Measurements from ENCODE around the gene WDR64. TPM values are rescaled to one million over a fixed set of nuclear protein-coding genes. Genes with fewer than 3 reads are reported as not detected.

WDR64 gene
- total and polyA plus RNA-seq, 4 donors, result 0.02 to 0.70 (median 0.17) TPM

DNA sequence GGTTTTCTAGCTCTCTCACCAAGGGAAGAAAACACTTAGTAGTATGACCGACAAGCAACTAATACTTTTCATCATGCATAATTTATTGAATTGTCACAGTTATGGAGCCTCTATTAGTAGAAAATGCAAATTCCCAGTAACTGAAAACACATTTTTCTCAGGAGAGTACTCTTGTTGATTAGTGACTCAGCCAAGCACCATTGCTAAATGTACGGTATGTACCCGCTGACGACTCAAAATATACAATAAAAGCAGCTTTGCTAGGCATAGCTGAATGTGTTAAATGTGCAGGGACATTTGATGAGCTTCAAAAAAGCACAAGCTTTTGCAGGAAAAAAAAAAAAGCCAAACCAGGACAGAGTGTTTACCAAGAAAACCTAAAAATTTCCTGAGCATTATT is 63.9 kb downstream of the WDR64 start:
- Histone ChIP-seq H3K4me1 (ENCODE audit: control insufficient read depth in 4 of 4, insufficient read depth in 4 of 4, low read length in 3 of 4) (no peaks in the 10 kb centered on the region), H3K9me3 (ENCODE audit: control insufficient read depth in 4 of 4, low read length in 3 of 4) (no peaks in the 10 kb centered on the region), H3K27ac (ENCODE audit: low read depth in 1 of 2, low read length in 2 of 2) (no peak overlapping the region), H3K27me3 (ENCODE audit: control insufficient read depth in 4 of 4, insufficient read depth in 4 of 4, low read length in 3 of 4) (no peaks in the 10 kb centered on the region), H3K36me3 (ENCODE audit: control insufficient read depth in 4 of 4, insufficient read depth in 3 of 4, low read depth in 1 of 4, low read length in 3 of 4) (no peaks in the 10 kb centered on the region), H3K9ac (ENCODE audit: low read depth in 1 of 2, low read length in 2 of 2) (no peak overlapping the region), H3K4me3 (ENCODE audit: low read depth in 1 of 3, low read length in 3 of 3) (no peak overlapping the region)
- TF ChIP-seq RXRA (IDR thresholded peaks at IDR 0.05), result no peak
- TF ChIP-seq EGR1 (IDR thresholded peaks at IDR 0.05; ENCODE audit: low read depth in 2 of 2), result no peak
- TF ChIP-seq GABPA (IDR thresholded peaks at IDR 0.05 in 1 of 2, conservative IDR thresholded peaks at IDR 0.05 in 1 of 2), result no peak
- TF ChIP-seq, protein P1, sequence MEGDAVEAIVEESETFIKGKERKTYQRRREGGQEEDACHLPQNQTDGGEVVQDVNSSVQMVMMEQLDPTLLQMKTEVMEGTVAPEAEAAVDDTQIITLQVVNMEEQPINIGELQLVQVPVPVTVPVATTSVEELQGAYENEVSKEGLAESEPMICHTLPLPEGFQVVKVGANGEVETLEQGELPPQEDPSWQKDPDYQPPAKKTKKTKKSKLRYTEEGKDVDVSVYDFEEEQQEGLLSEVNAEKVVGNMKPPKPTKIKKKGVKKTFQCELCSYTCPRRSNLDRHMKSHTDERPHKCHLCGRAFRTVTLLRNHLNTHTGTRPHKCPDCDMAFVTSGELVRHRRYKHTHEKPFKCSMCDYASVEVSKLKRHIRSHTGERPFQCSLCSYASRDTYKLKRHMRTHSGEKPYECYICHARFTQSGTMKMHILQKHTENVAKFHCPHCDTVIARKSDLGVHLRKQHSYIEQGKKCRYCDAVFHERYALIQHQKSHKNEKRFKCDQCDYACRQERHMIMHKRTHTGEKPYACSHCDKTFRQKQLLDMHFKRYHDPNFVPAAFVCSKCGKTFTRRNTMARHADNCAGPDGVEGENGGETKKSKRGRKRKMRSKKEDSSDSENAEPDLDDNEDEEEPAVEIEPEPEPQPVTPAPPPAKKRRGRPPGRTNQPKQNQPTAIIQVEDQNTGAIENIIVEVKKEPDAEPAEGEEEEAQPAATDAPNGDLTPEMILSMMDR (IDR thresholded peaks at IDR 0.05; ENCODE audit: low read depth, low read length, missing input control), result no peak
- TF ChIP-seq, protein P2, sequence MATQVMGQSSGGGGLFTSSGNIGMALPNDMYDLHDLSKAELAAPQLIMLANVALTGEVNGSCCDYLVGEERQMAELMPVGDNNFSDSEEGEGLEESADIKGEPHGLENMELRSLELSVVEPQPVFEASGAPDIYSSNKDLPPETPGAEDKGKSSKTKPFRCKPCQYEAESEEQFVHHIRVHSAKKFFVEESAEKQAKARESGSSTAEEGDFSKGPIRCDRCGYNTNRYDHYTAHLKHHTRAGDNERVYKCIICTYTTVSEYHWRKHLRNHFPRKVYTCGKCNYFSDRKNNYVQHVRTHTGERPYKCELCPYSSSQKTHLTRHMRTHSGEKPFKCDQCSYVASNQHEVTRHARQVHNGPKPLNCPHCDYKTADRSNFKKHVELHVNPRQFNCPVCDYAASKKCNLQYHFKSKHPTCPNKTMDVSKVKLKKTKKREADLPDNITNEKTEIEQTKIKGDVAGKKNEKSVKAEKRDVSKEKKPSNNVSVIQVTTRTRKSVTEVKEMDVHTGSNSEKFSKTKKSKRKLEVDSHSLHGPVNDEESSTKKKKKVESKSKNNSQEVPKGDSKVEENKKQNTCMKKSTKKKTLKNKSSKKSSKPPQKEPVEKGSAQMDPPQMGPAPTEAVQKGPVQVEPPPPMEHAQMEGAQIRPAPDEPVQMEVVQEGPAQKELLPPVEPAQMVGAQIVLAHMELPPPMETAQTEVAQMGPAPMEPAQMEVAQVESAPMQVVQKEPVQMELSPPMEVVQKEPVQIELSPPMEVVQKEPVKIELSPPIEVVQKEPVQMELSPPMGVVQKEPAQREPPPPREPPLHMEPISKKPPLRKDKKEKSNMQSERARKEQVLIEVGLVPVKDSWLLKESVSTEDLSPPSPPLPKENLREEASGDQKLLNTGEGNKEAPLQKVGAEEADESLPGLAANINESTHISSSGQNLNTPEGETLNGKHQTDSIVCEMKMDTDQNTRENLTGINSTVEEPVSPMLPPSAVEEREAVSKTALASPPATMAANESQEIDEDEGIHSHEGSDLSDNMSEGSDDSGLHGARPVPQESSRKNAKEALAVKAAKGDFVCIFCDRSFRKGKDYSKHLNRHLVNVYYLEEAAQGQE (IDR thresholded peaks at IDR 0.05), result no peak
- no peak for TF ChIP-seq HNF4G (IDR thresholded peaks at IDR 0.05)
- TF ChIP-seq, protein P3, sequence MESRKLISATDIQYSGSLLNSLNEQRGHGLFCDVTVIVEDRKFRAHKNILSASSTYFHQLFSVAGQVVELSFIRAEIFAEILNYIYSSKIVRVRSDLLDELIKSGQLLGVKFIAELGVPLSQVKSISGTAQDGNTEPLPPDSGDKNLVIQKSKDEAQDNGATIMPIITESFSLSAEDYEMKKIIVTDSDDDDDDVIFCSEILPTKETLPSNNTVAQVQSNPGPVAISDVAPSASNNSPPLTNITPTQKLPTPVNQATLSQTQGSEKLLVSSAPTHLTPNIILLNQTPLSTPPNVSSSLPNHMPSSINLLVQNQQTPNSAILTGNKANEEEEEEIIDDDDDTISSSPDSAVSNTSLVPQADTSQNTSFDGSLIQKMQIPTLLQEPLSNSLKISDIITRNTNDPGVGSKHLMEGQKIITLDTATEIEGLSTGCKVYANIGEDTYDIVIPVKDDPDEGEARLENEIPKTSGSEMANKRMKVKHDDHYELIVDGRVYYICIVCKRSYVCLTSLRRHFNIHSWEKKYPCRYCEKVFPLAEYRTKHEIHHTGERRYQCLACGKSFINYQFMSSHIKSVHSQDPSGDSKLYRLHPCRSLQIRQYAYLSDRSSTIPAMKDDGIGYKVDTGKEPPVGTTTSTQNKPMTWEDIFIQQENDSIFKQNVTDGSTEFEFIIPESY (IDR thresholded peaks at IDR 0.05), result no peak
- TF ChIP-seq JUND (IDR thresholded peaks at IDR 0.05), result no peak
- no peak for TF ChIP-seq NR2F2 (IDR thresholded peaks at IDR 0.05)
- TF ChIP-seq HNF4A (conservative IDR thresholded peaks at IDR 0.05), result no peak
- no peak for TF ChIP-seq RAD21 (IDR thresholded peaks at IDR 0.05)
- TF ChIP-seq, protein P4, sequence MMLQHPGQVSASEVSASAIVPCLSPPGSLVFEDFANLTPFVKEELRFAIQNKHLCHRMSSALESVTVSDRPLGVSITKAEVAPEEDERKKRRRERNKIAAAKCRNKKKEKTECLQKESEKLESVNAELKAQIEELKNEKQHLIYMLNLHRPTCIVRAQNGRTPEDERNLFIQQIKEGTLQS (IDR thresholded peaks at IDR 0.05), result no peak
- TF ChIP-seq SP1 (IDR thresholded peaks at IDR 0.05), result no peak
- TF ChIP-seq FOXA1 (IDR thresholded peaks at IDR 0.05), result no peak
- no peak for TF ChIP-seq FOXA2 (IDR thresholded peaks at IDR 0.05)
- TF ChIP-seq, protein P5, sequence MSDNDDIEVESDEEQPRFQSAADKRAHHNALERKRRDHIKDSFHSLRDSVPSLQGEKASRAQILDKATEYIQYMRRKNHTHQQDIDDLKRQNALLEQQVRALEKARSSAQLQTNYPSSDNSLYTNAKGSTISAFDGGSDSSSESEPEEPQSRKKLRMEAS (IDR thresholded peaks at IDR 0.05), result no peak
- no peak for TF ChIP-seq TAF1 (conservative IDR thresholded peaks at IDR 0.05)
- DNase-seq (ENCODE audit: low spot score), result no peak
- WGBS, result 94% methylated on average over 4 of the region's 4 CpGs

Data from liver (tissue), 9 donors.